ENCODE data around the gene PHC2.

The PHC2 gene

DNA sequence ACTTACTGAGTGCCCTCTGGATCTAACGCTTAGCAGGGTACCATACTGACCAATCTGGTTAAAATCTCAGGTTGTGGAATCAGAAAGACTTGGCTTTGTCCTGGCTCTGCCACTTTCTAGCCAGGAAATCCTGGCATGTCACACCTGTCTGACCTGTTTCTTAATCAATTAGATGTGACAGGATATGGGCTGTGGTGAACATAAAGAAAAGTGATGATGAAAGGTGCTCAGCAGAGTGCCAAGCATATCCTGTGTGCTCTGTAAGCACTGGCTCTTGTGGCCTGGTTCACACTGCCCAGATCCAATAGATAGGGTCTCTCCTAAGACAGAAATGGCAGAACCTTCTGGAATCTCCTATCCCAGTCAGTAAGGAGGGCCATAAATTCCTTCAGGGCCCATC, 53.9 kb downstream of the PHC2 start:
- Mint-ChIP-seq H3K4me3 (no peak overlapping the region), H3K36me3 (no peaks in the 10 kb centered on the region), H3K9me3 (no peaks in the 10 kb centered on the region), H3K27me3 (peaks cover 45% of the 10 kb centered on the region), H3K4me1 (peaks cover 13% of the 10 kb centered on the region), H3K27ac (no peak overlapping the region)
- ATAC-seq: no peak

DNA sequence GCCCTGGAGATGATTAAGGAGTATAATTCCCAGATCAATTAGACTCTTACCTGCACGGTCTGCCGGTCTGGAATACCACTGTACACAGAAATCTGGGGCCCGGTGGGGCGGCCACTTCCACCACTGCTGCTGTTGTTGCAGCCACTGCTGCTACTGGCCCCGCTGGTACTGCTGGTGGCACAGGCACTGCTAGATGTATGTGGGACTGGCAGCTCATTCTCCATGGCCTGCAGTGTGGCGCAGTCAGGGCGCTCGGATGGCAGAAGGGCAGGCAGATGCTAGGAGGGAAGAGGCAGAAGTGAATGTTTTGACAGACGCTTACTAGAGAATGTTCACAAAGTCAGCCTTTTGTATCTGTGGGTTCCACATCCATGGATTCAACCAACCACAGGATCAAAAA, 55.6 kb downstream of the PHC2 start:
- no peaks in the 10 kb centered on the region for H3K4me1 Mint-ChIP-seq
- no peak overlapping the region for H3K4me3 Mint-ChIP-seq
- H3K27me3 Mint-ChIP-seq: peaks cover 47% of the 10 kb centered on the region
- H3K9me3 Mint-ChIP-seq: no peaks in the 10 kb centered on the region
- H3K27ac Mint-ChIP-seq: no peak overlapping the region
- no peaks in the 10 kb centered on the region for H3K36me3 Mint-ChIP-seq
- ATAC-seq: no peak

DNA sequence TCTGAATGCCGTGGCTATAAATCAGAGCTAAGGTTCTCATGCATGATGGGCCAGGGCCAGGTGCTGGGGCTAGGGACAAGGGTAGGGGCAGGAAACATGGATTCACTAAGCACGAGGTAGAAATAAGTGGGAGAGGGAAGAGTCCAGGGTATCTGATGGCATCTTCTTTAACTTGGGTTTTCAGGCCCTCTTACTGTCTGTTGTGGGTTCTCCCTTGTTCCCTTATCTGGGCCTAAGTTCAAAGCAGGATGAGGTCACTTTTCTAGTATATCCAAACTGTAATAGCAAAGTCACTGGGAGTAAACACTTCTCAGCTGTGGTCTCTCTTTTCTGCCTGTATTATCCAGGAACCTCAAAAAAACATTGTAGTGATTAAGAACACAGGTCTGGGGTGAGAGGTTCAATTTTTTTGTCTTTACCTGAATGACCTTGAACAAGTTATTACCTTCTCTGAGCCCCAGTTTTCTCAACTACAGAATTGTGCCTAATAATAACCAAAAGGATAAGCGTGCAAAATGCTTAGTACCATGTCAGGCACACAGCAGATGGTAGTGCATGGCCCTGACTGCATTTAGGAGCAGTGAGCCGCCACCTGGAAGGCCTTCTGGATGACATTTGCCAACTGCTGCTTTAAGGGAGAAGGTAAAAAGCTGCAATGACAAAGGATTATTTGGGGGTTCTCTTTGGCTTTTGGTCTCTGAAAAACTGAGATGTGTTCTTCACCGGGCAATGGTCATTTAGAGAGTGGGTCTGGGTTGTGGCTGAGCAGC, 56.4 kb downstream of the PHC2 start:
- no peaks in the 10 kb centered on the region for H3K4me1 Mint-ChIP-seq
- ATAC-seq: no peak
- H3K27me3 Mint-ChIP-seq: peaks cover 42% of the 10 kb centered on the region
- no peaks in the 10 kb centered on the region for H3K36me3 Mint-ChIP-seq
- no peak overlapping the region for H3K4me3 Mint-ChIP-seq
- H3K27ac Mint-ChIP-seq: no peak overlapping the region
- H3K9me3 Mint-ChIP-seq: no peaks in the 10 kb centered on the region

DNA sequence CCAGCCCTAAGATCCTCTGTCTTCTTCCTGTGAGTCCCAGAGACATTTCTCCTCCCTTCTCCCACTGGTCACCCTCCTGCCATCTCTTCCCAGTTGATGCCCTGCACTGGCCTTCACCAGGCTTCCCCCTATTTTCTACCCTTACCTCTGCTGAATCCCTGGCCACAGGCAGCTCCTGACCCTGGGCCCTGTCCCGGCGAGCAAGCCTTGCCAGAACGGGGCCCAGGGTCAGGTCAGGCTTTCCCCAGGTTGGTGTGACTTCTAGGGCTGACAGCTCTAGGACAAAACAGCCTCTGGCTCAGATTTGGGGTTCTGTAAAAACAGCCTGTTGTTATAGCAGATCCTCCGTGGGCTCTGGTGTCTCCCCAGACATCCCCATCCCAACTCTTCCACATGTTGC, 57.3 kb downstream of the PHC2 start:
- no peak for ATAC-seq
- no peak overlapping the region for H3K27ac Mint-ChIP-seq
- no peaks in the 10 kb centered on the region for H3K36me3 Mint-ChIP-seq
- H3K27me3 Mint-ChIP-seq: peaks cover 46% of the 10 kb centered on the region
- H3K4me1 Mint-ChIP-seq: no peaks in the 10 kb centered on the region
- H3K9me3 Mint-ChIP-seq: no peaks in the 10 kb centered on the region
- H3K4me3 Mint-ChIP-seq: no peak overlapping the region

DNA sequence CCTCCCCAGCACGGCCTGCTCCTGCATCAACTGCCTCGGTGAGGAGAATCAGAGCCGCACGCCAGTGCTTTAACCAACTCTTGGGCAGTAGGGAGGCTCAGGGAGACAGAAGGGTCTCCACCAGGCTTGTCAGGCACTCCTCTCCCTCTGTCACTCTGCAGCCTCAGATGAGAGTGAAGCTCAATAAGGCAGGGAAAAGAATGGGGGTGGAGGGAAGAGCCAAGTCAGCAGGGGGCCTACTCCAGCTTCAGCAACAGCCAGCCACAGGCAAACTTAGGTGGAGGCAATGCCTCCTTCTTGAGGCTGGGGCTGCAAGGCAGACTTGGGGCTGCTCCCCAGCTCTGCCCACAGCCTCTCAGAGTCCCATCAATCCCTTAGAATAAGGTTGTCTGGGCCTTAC, 58.2 kb downstream of the PHC2 start:
- Mint-ChIP-seq H3K36me3 (no peaks in the 10 kb centered on the region), H3K4me1 (peaks cover 4% of the 10 kb centered on the region), H3K27ac (no peak overlapping the region), H3K9me3 (no peaks in the 10 kb centered on the region), H3K4me3 (no peak overlapping the region), H3K27me3 (peaks cover 46% of the 10 kb centered on the region)
- ATAC-seq: no peak

DNA sequence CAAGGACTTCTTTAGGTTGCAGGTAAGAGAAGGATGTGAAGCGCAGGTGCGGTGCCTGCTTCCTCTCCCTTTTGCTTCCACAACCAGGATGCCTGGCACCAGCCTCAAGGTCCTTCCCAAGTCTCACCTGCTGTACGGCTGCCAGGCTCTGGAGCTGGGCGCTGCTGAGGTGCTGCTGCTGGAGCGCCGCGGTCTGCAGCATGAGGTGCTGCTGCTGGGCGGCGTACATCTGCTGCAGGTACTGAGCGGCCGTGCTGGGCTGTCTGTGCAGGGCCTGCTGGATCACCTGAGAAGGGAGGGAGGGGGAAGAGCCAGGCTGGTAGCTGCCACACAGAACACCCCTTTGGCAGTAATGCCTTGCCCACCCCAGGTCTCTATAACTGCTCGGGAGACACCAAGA, 58.7 kb downstream of the PHC2 start:
- no peaks in the 10 kb centered on the region for H3K9me3 Mint-ChIP-seq
- H3K27me3 Mint-ChIP-seq: peaks cover 51% of the 10 kb centered on the region
- no peak for ATAC-seq
- H3K27ac Mint-ChIP-seq: no peak overlapping the region
- no peak overlapping the region for H3K4me3 Mint-ChIP-seq
- no peaks in the 10 kb centered on the region for H3K36me3 Mint-ChIP-seq
- peaks cover 5% of the 10 kb centered on the region for H3K4me1 Mint-ChIP-seq

DNA sequence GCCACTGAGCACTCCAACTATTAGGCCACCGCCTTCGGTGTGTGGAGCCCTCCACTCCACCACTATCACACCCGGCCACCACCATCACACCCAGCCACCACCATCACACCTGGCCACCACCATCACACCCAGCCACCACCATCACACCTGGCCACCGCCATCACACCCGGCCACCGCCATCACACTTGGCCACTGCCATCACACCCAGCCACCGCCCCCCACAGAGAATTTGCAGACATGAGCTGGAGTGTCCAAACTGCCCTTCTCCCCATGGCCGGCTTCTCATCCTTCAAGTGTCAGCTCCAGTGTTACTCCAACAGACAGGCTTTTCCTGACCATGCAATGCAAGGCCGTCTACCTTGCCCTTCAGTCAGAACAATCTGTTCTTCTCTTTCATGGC, 59.6 kb downstream of the PHC2 start:
- no peak overlapping the region for H3K4me3 Mint-ChIP-seq
- H3K27ac Mint-ChIP-seq: no peak overlapping the region
- no peaks in the 10 kb centered on the region for H3K36me3 Mint-ChIP-seq
- ATAC-seq: no peak
- peaks cover 56% of the 10 kb centered on the region for H3K27me3 Mint-ChIP-seq
- no peaks in the 10 kb centered on the region for H3K9me3 Mint-ChIP-seq
- peaks cover 5% of the 10 kb centered on the region for H3K4me1 Mint-ChIP-seq

DNA sequence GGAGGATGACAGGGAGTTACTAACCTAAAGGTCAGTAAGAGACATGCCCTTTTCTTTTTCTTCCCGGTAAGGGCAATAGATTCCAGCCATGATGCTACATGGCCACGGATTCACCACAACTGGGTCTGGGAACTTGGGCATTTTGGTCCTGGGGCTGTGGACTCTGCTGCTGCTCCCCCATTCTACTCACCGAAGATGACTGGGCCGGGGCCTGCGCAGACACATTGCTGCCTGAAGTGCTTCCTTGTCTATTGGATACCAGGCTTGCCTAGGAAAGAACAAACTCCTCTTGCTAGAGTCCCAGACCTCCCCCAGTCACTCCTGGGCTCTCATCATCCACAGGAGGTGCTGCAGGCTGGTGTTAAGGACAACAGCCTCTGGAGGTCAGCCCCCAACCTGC, 60.1 kb downstream of the PHC2 start:
- H3K4me3 Mint-ChIP-seq: no peak overlapping the region
- no peak for ATAC-seq
- peaks cover 5% of the 10 kb centered on the region for H3K4me1 Mint-ChIP-seq
- no peaks in the 10 kb centered on the region for H3K9me3 Mint-ChIP-seq
- peaks cover 56% of the 10 kb centered on the region for H3K27me3 Mint-ChIP-seq
- no peak overlapping the region for H3K27ac Mint-ChIP-seq
- no peaks in the 10 kb centered on the region for H3K36me3 Mint-ChIP-seq

DNA sequence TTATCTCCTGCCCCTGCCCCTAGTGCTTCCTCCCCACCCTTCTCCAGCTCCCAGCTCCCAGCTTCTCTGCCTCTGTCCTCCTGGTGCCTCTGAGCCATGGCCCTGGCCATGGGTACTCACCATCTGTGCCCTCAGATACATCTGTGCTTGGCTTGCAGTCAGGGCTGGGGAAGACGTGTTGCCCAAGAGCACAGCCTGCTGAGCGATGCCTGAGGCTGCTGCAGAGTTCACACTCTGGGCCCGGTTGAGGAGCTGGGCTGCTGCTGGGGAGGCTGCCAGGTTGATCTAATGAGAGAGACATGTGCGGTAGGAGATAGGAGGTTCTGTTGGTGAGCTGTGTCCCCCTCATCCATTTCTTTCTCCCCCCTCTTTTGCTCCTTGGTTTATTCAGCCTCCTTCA, 60.6 kb downstream of the PHC2 start:
- no peaks in the 10 kb centered on the region for H3K9me3 Mint-ChIP-seq
- peaks cover 56% of the 10 kb centered on the region for H3K27me3 Mint-ChIP-seq
- no peak overlapping the region for H3K27ac Mint-ChIP-seq
- H3K4me1 Mint-ChIP-seq: peaks cover 5% of the 10 kb centered on the region
- H3K36me3 Mint-ChIP-seq: no peaks in the 10 kb centered on the region
- ATAC-seq: no peak
- no peak overlapping the region for H3K4me3 Mint-ChIP-seq

DNA sequence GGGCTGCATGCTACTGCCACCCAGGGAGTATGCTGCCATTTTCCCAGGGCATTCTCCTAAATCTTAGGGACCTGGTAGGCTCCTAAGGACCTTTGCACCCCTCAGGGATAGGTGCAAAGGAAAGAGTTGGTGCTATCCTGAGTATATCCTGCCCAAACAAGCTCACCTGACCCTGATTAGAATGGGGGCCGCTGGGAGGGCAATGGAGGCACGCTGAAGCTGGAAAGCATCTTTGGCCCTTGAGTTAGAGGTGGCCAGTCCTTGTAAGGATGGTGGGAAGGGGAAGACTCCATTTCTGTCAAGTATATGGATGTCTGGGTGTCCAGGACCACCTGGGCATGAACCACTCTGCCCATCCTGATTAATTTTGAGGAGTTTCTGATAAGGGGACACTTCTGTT, 61.1 kb downstream of the PHC2 start:
- H3K9me3 Mint-ChIP-seq: no peaks in the 10 kb centered on the region
- H3K36me3 Mint-ChIP-seq: no peaks in the 10 kb centered on the region
- H3K27me3 Mint-ChIP-seq: peaks cover 56% of the 10 kb centered on the region
- no peak overlapping the region for H3K4me3 Mint-ChIP-seq
- no peak for ATAC-seq
- H3K27ac Mint-ChIP-seq: no peak overlapping the region
- H3K4me1 Mint-ChIP-seq: peaks cover 5% of the 10 kb centered on the region

DNA sequence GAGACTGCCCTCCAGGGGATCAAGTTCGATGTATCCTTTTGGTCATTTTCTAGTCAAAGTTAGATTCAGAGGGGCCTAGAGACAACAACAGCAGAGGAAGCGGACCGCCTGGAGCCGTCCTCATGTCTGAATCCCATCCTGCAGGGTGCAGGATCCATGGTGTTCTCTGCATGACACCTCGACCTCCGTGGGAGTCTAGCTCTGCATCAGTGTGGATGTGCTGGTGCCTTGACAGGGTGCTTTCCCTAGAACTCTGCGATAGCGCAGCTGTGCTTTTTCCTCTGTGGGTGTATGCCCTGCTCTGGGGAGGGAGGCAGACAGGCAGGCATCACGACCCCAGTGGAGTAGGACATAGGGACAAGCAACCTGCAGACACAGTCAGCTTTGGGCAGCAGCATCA, 61.8 kb downstream of the PHC2 start:
- no peak for ATAC-seq
- H3K4me3 Mint-ChIP-seq: no peak overlapping the region
- no peak overlapping the region for H3K27ac Mint-ChIP-seq

DNA sequence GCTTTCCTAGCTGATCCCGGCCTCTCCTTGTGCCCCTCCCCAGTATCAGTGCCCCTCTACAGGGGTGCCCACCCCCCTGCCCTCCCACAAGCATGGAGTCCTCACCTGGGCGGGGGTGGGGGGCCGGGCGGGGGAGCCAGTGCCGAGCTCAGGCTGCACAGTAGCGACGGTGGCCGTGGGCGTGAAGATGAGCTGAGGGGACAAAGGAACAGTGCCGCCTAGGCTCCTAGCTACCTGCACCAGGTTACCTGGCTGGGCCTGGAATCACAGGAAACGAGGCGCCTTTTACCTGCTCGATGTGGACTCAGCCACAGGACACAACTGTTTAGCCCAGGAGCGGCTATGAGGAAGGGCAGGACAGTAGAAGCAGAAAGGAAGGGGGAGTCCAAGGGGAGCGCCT, 62.5 kb downstream of the PHC2 start:
- Mint-ChIP-seq H3K27ac (no peak overlapping the region), H3K9me3 (no peaks in the 10 kb centered on the region), H3K36me3 (no peaks in the 10 kb centered on the region), H3K27me3 (peaks cover 51% of the 10 kb centered on the region), H3K4me1 (peaks cover 5% of the 10 kb centered on the region), H3K4me3 (no peak overlapping the region)
- ATAC-seq: no peak

More for the DNA sequence above, 61.8 kb downstream of the PHC2 start:
- H3K27me3 Mint-ChIP-seq: peaks cover 56% of the 10 kb centered on the region
- H3K36me3 Mint-ChIP-seq: no peaks in the 10 kb centered on the region
- H3K4me1 Mint-ChIP-seq: peaks cover 5% of the 10 kb centered on the region
- H3K9me3 Mint-ChIP-seq: no peaks in the 10 kb centered on the region

DNA sequence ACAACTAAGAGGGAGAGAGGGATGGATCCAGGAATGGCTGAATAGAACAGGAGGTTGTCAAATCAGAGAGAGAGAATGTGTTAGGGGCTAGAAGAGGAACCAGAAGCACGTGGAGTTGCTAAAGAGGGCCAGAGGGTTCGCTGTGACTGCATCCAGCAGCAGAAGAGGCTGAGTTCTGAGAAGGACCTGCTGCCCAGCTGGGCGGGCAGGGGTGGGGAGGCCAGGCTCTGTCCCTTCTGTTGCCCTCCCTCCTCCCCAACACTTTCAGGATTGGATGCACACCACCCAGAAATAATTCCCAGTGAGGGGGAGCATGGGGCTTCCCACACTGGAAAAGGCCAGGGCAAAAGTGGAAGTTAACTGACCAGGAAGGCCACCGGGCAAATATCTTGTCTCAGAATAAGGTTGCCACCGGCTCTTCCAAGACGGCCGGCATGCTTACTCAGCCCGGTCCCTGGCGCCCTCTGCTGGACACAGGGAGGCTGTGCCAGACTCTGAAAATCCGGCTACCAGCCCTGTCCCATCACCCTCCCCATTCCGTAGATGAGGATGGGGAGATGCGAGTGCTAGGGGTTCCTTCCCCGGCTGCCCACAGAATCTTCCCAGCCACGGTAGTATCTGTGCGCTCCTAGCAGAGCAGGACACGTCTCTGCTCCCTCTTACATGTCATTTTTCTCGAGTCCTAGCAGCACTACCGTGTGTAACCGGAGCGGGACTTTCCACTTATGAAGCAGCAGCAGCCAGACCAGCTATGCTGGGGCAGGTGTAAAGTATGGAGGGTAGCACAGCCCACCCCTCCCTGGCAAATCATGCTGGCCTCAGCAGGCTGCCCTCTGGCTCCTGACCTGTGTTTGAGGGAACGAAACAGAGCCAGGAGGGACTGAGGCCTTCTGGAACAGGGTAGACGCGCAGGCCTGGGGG, 63.1 kb downstream of the PHC2 start:
- no peaks in the 10 kb centered on the region for H3K9me3 Mint-ChIP-seq
- H3K4me1 Mint-ChIP-seq: peaks cover 5% of the 10 kb centered on the region
- H3K27ac Mint-ChIP-seq: no peak overlapping the region
- H3K4me3 Mint-ChIP-seq: no peak overlapping the region
- no peaks in the 10 kb centered on the region for H3K36me3 Mint-ChIP-seq
- peaks cover 44% of the 10 kb centered on the region for H3K27me3 Mint-ChIP-seq
- peak; percentile 84 for ATAC-seq

DNA sequence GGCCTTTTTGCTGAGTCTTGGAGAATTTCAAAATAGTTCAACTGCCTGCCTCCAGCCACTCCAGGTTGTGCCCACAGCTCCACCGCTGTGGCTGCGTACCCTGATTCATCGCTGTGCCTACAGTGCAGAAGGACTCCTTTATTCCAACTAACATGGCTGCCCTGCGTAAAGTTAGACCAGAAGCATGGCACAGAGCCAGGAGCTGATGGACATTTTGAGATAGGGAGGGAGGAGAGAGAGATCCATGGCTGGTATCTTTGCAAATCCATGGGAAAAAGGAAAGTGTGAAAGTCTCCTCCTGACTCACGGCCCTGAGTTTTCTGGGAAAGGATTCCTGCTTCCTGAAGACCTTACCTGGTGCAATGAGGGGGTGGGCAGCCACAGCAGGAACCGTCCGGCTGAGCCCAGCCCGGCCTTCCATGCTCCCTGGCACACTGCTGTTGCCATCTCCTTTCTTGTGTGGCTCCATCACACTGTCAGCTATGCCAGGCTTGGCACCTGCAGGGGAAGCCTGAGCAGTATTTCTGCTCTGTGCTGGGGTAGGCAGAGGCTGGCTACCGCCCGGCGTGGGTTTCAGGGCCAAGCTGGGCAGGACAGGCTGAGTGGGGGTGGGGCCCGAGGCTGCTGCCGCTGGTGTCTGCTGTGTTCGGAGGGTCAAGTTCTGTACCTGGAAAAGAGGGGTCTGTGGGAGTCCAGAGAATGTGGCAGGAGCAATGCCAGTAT, 64.0 kb downstream of the PHC2 start:
- ATAC-seq: no peak
- H3K36me3 Mint-ChIP-seq: no peaks in the 10 kb centered on the region
- H3K4me3 Mint-ChIP-seq: peak overlapping the region; percentile 2
- peaks cover 38% of the 10 kb centered on the region for H3K27me3 Mint-ChIP-seq
- no peak overlapping the region for H3K27ac Mint-ChIP-seq
- H3K9me3 Mint-ChIP-seq: no peaks in the 10 kb centered on the region
- H3K4me1 Mint-ChIP-seq: peaks cover 5% of the 10 kb centered on the region

DNA sequence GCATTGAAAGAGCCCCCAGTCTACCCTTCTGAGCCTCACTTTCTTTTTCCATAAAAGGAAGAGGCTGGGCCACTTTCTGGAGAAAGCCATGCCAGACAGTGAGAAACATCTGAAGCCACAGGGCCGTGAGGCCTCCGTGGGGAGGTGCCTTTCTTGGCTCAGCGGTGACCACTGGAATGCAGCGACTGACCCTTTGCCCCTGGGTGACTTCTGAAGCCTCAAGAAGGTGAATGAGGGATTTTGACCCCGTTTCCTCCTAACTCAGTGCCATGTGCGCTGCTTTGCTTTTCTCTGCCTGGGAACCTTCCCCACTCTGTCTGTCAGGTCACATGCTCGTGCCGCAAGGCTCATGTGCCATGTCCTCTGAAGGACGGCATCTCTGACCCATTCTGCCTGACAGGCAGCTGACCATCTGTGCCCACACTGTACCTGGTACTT, 65.3 kb downstream of the PHC2 start:
- H3K9me3 Mint-ChIP-seq: no peaks in the 10 kb centered on the region
- peaks cover 5% of the 10 kb centered on the region for H3K4me1 Mint-ChIP-seq
- no peak overlapping the region for H3K27ac Mint-ChIP-seq
- H3K4me3 Mint-ChIP-seq: no peak overlapping the region
- peaks cover 25% of the 10 kb centered on the region for H3K27me3 Mint-ChIP-seq
- ATAC-seq: no peak
- H3K36me3 Mint-ChIP-seq: no peaks in the 10 kb centered on the region

Data from stimulated activated memory B cell treated with anti-CD40 and anti-IgM and Interleukin-4, amounts not matched to agents 10 μg/mL and 1 μg/mL and 100 μg/mL, for 72 hours (primary cell).